Activated CD8-positive, alpha-beta T cell treated with anti-CD3 and anti-CD28 coated beads, Interleukin-2, amount 10 ng/mL, durations not matched to agents 7 days and 5 days (primary cell): ENCODE data around the gene IQCE. TPM values are rescaled to one million over a fixed set of nuclear protein-coding genes. Genes with fewer than 3 reads are reported as not detected.

Experiments
- ATAC-seq: fragments of 150-1000 bp; cut with Tn5 transposase; one replicate; pipeline ENCODE4 v1.10.0; 2021; ENCODE audit warnings: moderate library complexity
- CTCF ChIA-PET: fragments of 350-600 bp; sonication (Branson Sonifier 250); formaldehyde crosslinking; loops from one replicate; lab custom pipeline; 2021; ENCODE audit warnings: antibody characterized with exemption; lab: Charles Lee
- POLR2A ChIA-PET: fragments of 350-600 bp; sonication (Branson Sonifier 250); formaldehyde crosslinking; loops from one replicate; lab custom pipeline; 2021; ENCODE audit warnings: antibody characterized with exemption; lab: Charles Lee
- DNase-seq: peaks from one replicate; pipeline ENCODE4 v3.0.0-alpha.2; 2020
- H3K27ac Mint-ChIP-seq: one replicate; pipeline ENCODE4 v1.8.0; 2021; ENCODE audit warnings: mild to moderate bottlenecking, mixed read lengths
- H3K27me3 Mint-ChIP-seq: one replicate; pipeline ENCODE4 v1.8.0; 2021; ENCODE audit warnings: low read depth, mixed read lengths
- H3K36me3 Mint-ChIP-seq: one replicate; pipeline ENCODE4 v1.8.0; 2021; ENCODE audit warnings: low read depth, mixed read lengths
- H3K4me1 Mint-ChIP-seq: one replicate; pipeline ENCODE4 v1.8.0; 2021; ENCODE audit warnings: low read depth, mixed read lengths
- H3K4me3 Mint-ChIP-seq: one replicate; pipeline ENCODE4 v1.8.0; 2021; ENCODE audit warnings: mild to moderate bottlenecking, mixed read lengths
- H3K9me3 Mint-ChIP-seq: one replicate; pipeline ENCODE4 v1.8.0; 2022; ENCODE audit warnings: mixed read lengths; ENCODE audit not compliant: insufficient read depth
- total RNA-seq, 2 experiments: library from RNA; stranded (reverse); gene quantifications; one replicate each; pipeline ENCODE4 v1.2.3, GENCODE V29; 2021

IQCE gene
- total RNA-seq, 2 experiments from 2014 or later = 11.6 to 12.4 TPM

DNA sequence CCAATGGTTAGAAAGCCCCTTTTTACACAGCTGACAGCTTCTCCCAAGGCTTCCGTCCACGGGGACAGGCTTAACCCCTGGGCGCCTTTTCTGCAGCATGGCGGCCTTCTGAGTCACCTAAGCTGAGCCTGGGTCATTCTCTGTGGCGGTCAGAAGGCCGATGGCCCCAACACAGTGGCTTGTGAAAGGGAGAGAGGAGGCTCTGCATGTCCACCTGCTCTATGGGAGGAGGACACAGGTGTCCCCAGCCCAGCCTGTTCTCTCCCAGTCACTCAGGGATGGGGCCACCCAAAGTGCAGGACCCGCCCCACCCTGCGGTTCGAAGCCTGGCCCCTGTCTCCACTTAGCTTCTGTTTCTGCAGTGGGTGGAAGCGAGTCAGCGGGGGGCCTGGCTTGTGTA lies 52.6 kb downstream of the IQCE start:
- POLR2A ChIA-PET = interaction anchor here (0.7 kb wide), 1 partner anchor 9 kb away, joined by 3 read pairs; no protein-coding TSS in a partner anchor
- CTCF ChIA-PET = no interaction called here
- peaks cover 3% of the 10 kb centered on the region for H3K27me3 Mint-ChIP-seq

GRCh38 chr7:2611922-2612321 lies 53.1 kb downstream of the IQCE start:
- ChIA-PET POLR2A (interaction anchor here (0.7 kb wide), 1 partner anchor 10 kb away, joined by 3 read pairs; no protein-coding TSS in a partner anchor), CTCF (no interaction called here)
- Mint-ChIP-seq H3K4me3 (no peak overlapping the region), H3K27me3 (peaks cover 3% of the 10 kb centered on the region), H3K9me3 (no peaks in the 10 kb centered on the region), H3K36me3 (no peaks in the 10 kb centered on the region), H3K27ac (no peak overlapping the region), H3K4me1 (peaks cover 13% of the 10 kb centered on the region)
- no peak for DNase-seq
- ATAC-seq = no peak

More for the DNA sequence above, 52.6 kb downstream of the IQCE start:
- ATAC-seq (no peak), DNase-seq (no peak)
- H3K36me3 Mint-ChIP-seq = no peaks in the 10 kb centered on the region
- H3K4me3 Mint-ChIP-seq = no peak overlapping the region
- no peak overlapping the region for H3K27ac Mint-ChIP-seq
- H3K9me3 Mint-ChIP-seq = no peaks in the 10 kb centered on the region
- H3K4me1 Mint-ChIP-seq = peaks cover 13% of the 10 kb centered on the region

DNA sequence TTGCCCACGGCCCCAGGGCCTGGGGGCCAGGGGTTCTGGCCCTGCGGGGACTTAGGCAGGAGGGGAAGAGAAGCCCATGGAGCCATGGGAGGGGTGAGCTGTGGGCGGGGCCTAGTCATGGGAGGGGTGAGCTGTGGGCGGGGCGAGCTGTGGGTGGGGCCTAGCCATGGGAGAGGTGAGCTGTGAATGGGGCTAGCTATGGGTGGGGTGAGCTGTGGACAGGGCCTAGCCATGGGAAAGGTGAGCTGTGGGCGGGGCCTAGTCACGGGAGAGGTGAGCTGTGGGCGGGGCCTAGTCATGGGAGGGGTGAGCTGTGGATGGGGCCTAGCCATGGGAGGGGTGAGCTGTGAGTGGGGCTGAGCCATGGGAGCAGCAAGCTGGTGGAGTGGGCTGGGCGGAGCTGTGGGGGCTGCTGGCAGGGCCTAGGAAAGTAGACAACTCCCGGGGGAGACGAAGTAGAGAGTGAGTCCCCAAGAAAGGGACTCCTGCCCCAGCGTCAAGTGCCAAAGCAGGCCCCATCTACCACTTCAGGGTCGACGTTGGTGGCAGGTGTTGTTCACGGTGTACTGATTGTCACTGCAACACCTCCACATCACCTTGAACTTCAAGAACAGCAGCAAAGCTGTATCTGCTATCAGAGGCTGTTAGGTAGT lies 53.8 kb downstream of the IQCE start:
- Mint-ChIP-seq H3K4me3 (no peak overlapping the region), H3K36me3 (no peaks in the 10 kb centered on the region), H3K4me1 (peaks cover 12% of the 10 kb centered on the region), H3K27me3 (peaks cover 5% of the 10 kb centered on the region), H3K9me3 (no peaks in the 10 kb centered on the region), H3K27ac (no peak overlapping the region)
- peak; percentile 33 for ATAC-seq
- CTCF ChIA-PET = interaction anchor here (0.8 kb wide), 1 partner anchor 97 kb away, joined by 3 read pairs; no protein-coding TSS in a partner anchor
- POLR2A ChIA-PET = interaction anchor here (0.5 kb wide), 1 partner anchor 206 kb away, joined by 3 read pairs; no protein-coding TSS in a partner anchor
- DNase-seq = no peak

DNA sequence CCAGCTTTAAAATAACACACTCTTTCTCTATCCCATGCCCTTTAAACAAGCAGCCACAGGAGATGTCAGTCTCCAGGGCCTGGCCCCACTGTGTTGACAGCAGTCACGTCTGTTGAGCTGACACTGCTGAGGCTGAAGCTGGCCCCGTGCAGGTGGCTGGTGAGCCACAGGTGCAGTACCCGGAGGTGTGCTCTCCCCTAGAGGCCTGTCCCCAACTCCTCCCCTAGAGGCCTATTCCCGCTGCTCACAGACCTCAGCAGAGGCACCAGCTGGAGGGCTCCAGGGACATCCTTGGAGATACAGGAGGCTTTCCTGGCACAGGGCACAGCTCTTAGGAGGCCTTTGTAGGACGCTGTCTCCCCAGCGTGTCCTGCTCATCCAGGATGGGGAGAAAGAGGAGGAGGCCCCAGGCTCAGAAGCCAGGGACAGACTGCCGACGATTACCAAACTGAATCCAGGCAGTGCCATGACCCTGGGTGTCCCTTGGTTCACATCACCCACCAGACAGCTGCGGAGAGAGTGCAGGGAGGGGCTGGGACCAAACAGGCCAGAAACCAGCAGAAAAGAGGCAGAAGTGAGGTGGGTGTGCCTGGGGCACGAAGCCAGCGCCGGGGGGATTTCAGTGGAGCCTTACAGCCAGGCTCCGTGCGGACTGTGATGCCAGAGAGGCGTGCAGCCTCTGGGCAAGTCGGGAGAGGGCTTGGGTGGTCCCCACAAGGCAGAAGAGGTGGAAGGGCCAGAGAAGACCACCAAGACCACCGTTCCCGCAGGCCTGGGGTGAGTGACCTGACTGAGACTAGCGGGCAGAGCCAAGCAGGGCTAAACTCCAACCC lies 54.5 kb downstream of the IQCE start:
- DNase-seq = no peak
- H3K27me3 Mint-ChIP-seq = peaks cover 9% of the 10 kb centered on the region
- no peaks in the 10 kb centered on the region for H3K9me3 Mint-ChIP-seq
- POLR2A ChIA-PET = interaction anchor here (0.5 kb wide), 1 partner anchor 205 kb away, joined by 3 read pairs; no protein-coding TSS in a partner anchor
- no peak overlapping the region for H3K27ac Mint-ChIP-seq
- H3K4me1 Mint-ChIP-seq = peaks cover 8% of the 10 kb centered on the region
- H3K4me3 Mint-ChIP-seq = no peak overlapping the region
- CTCF ChIA-PET = interaction anchor here (0.8 kb wide), 1 partner anchor 97 kb away, joined by 3 read pairs; no protein-coding TSS in a partner anchor
- H3K36me3 Mint-ChIP-seq = no peaks in the 10 kb centered on the region
- no peak for ATAC-seq

- no peaks in the 10 kb centered on the region for H3K36me3 Mint-ChIP-seq
- H3K4me3 Mint-ChIP-seq = no peak overlapping the region
- H3K9me3 Mint-ChIP-seq = no peaks in the 10 kb centered on the region
- ATAC-seq (no peak), DNase-seq (no peak)
- peaks cover 1% of the 10 kb centered on the region for H3K4me1 Mint-ChIP-seq
- peaks cover 9% of the 10 kb centered on the region for H3K27me3 Mint-ChIP-seq
- ChIA-PET POLR2A (no interaction called here), CTCF (no interaction called here)
- no peak overlapping the region for H3K27ac Mint-ChIP-seq
Measured at GRCh38 chr7:2613931-2614600, 55.3 kb downstream of the IQCE start.

DNA sequence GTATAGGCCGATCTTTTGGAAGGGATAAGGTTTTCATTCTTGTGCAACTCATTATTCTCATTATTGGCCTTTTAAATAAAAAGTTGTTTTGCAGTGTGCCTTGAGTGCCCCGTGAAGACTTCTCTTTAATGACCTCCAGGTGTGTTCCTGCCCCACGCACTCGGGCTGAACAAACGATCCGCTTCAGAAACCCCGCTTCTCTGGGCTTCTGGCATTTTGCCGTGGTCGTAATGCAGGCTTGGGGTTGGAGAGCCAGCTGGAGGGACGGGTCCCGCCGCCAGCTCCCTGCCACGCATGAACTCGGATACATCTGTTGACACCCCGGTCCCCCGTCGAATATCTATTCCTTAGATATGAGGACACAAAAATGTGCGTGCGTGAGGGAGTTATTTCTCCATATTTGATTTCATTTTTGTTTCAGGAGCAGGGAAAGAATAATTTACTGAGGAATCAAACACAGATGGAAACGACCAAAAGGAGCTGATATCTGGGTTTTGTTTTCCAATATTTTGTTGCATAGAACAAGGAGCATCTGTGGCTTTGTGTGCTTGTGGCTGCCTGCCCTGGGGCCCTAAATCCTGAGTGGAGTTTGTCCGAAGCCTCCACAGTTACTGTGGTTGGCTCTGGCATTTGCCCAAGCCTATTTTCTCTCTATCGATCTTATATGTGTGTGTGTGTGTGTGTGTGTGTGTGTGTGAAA lies 56.0 kb downstream of the IQCE start:
- no peak for DNase-seq
- no peak for ATAC-seq
- ChIA-PET POLR2A (no interaction called here), CTCF (no interaction called here)
- Mint-ChIP-seq H3K4me1 (no peaks in the 10 kb centered on the region), H3K36me3 (no peaks in the 10 kb centered on the region), H3K27ac (no peak overlapping the region), H3K4me3 (no peak overlapping the region), H3K27me3 (peaks cover 9% of the 10 kb centered on the region), H3K9me3 (no peaks in the 10 kb centered on the region)

- H3K9me3 Mint-ChIP-seq = no peaks in the 10 kb centered on the region
- ATAC-seq = no peak
- peaks cover 9% of the 10 kb centered on the region for H3K27me3 Mint-ChIP-seq
- H3K4me3 Mint-ChIP-seq = no peak overlapping the region
- ChIA-PET POLR2A (no interaction called here), CTCF (interaction anchor here (1.0 kb wide), 1 partner anchor 8 kb away, joined by 3 read pairs; no protein-coding TSS in a partner anchor)
- no peak for DNase-seq
- H3K27ac Mint-ChIP-seq = no peak overlapping the region
- no peaks in the 10 kb centered on the region for H3K4me1 Mint-ChIP-seq
- no peaks in the 10 kb centered on the region for H3K36me3 Mint-ChIP-seq
Measured at GRCh38 chr7:2616387-2617324, 57.9 kb downstream of the IQCE start.

GRCh38 chr7:2617325-2617905 lies 58.6 kb downstream of the IQCE start:
- Mint-ChIP-seq H3K27ac (no peak overlapping the region), H3K4me1 (no peaks in the 10 kb centered on the region), H3K36me3 (no peaks in the 10 kb centered on the region), H3K9me3 (no peaks in the 10 kb centered on the region), H3K4me3 (no peak overlapping the region), H3K27me3 (peaks cover 9% of the 10 kb centered on the region)
- ChIA-PET POLR2A (no interaction called here), CTCF (interaction anchor here (1.0 kb wide), 1 partner anchor 9 kb away, joined by 3 read pairs; no protein-coding TSS in a partner anchor)
- ATAC-seq (no peak), DNase-seq (no peak)

- no peaks in the 10 kb centered on the region for H3K9me3 Mint-ChIP-seq
- ATAC-seq (no peak), DNase-seq (no peak)
- ChIA-PET CTCF (interaction anchor here (0.6 to 1.4 kb wide), 3 partner anchors 10 to 1830 kb away, joined by 3 to 4 read pairs (median 3); no protein-coding TSS in a partner anchor), POLR2A (no interaction called here)
- no peak overlapping the region for H3K4me3 Mint-ChIP-seq
- H3K4me1 Mint-ChIP-seq = no peaks in the 10 kb centered on the region
- no peak overlapping the region for H3K27ac Mint-ChIP-seq
- no peaks in the 10 kb centered on the region for H3K36me3 Mint-ChIP-seq
- peaks cover 9% of the 10 kb centered on the region for H3K27me3 Mint-ChIP-seq
Measured at GRCh38 chr7:2619116-2619515, 60.3 kb downstream of the IQCE start.
